SK-N-MC (cell line): Measurements from ENCODE around the gene KMT5C.

Source experiments
- EZH2 ChIP-seq: fragments of 200-600 bp; sonication (generic); IDR thresholded peaks from one replicate; pipeline ENCODE4 v1.6.1; 2017; ENCODE audit warnings: antibody characterized with exemption
- POLR2AphosphoS5 ChIP-seq: IDR thresholded peaks from 2 replicates; pipeline ENCODE4 v1.6.1; 2012; ENCODE audit warnings: mild to moderate bottlenecking, low read depth, low read length, borderline replicate concordance

DNA sequence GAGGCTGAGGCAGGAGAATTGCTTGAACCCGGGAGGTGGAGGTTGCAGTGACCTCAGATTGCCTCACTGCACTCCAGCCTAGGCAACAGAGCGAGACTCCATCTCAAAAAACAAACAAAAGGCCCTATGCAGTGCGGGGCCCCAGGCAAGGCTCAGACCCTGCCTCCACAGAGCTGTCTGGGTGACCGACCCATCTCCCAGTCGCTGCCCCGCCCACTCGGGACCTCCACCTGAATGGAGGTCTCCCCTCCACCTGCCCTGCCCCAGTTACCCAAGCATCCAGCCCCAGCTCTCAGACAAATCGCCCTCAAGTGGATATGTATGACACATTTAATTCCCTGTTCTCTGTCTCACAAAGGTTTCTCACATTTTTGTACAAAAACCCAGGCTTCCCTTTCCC is 25.6 kb downstream of the KMT5C start:
- TF ChIP-seq EZH2 (no peak), POLR2AphosphoS5 (no peak)
